Right lobe of liver (tissue), 4 donors: ENCODE measurements around the gene TAC4.

Source experiments
- CTCF ChIP-seq, 4 donors: fragments of 200-600 bp in 3 of 4; fragments of 450-650 bp in 1 of 4; IDR thresholded peaks; one replicate each; pipeline versions ENCODE4 v1.5.1 to v1.8.0; 2016 to 2022; ENCODE audit warnings: antibody characterized with exemption in 4 of 4, mild to moderate bottlenecking in 2 of 4
- POLR2A ChIP-seq: fragments of 450-650 bp; IDR thresholded peaks from one replicate; pipeline ENCODE4 v1.6.1; 2017; ENCODE audit warnings: antibody characterized with exemption, mild to moderate bottlenecking
- donor health status: DM: no; HTN: no; CAD: no.
- donor health status: DM: no; HTN: no; CAD: no.
- donor health status: DM: no; HTN: yes; CAD: no.

GRCh38 chr17:49880291-49881053 is 32.6 kb upstream of the TAC4 start:
- TF ChIP-seq CTCF (IDR thresholded peaks at IDR 0.05): peak; percentile 94 to 96 (median 94)
- no peak for TF ChIP-seq POLR2A
